ENCODE measurements around the gene ARPC2. TPM values are rescaled to one million over a fixed set of nuclear protein-coding genes. Genes with fewer than 3 reads are reported as not detected.

The ARPC2 gene
- total and polyA plus RNA-seq, 2 experiments from 2014 or later, result 312 to 436 TPM

GRCh38 chr2:218281449-218281848, 64.5 kb downstream of the ARPC2 start:
- H3K4me1 ChIP-seq (ENCODE audit: insufficient read depth), result peaks cover 40% of the 10 kb centered on the region
- peak overlapping the region; percentile 1 for H3K27ac ChIP-seq
- H3K9me3 ChIP-seq (ENCODE audit: low read depth), result no peaks in the 10 kb centered on the region
- no peak overlapping the region for H3K4me2 ChIP-seq
- peaks cover 66% of the 10 kb centered on the region for H3K79me2 ChIP-seq
- 79% methylated on average over 3 of the region's 3 CpGs for WGBS (ENCODE audit: low lambda C conversion rate, missing lambda C conversion rate)
- no peaks in the 10 kb centered on the region for H3K27me3 ChIP-seq
- H3K4me3 ChIP-seq, result no peak overlapping the region
- DNase-seq (ENCODE audit: low spot score), result no peak
- H3K9me2 ChIP-seq (replicated peaks; ENCODE audit: insufficient read depth), result no peaks in the 10 kb centered on the region
- H3K36me3 ChIP-seq (replicated peaks; ENCODE audit: insufficient read depth, low read depth), result no peaks in the 10 kb centered on the region
- no peak overlapping the region for H2AFZ ChIP-seq
- peaks cover 46% of the 10 kb centered on the region for H4K20me1 ChIP-seq (ENCODE audit: insufficient read depth, poor library complexity, severe bottlenecking)
- TF ChIP-seq EZH2phosphoT487 (IDR thresholded peaks at IDR 0.05; ENCODE audit: low read depth, severe bottlenecking, unreplicated experiment), result no peak
- no peak for TF ChIP-seq EZH2 (IDR thresholded peaks at IDR 0.05; ENCODE audit: borderline replicate concordance)
- no peak for TF ChIP-seq CTCF (IDR thresholded peaks at IDR 0.05; ENCODE audit: poor library complexity)

GRCh38 chr2:218282173-218282991, 65.4 kb downstream of the ARPC2 start:
- Histone ChIP-seq H3K27me3 (no peaks in the 10 kb centered on the region), H3K4me2 (no peak overlapping the region), H3K27ac (peak overlapping the region; percentile 93), H3K36me3 (replicated peaks; ENCODE audit: insufficient read depth, low read depth) (no peaks in the 10 kb centered on the region), H2AFZ (no peak overlapping the region), H3K4me3 (no peak overlapping the region), H3K9me3 (ENCODE audit: low read depth) (no peaks in the 10 kb centered on the region), H3K79me2 (peaks cover 66% of the 10 kb centered on the region), H4K20me1 (ENCODE audit: insufficient read depth, poor library complexity, severe bottlenecking) (peaks cover 46% of the 10 kb centered on the region), H3K9me2 (replicated peaks; ENCODE audit: insufficient read depth) (no peaks in the 10 kb centered on the region), H3K4me1 (ENCODE audit: insufficient read depth) (peaks cover 43% of the 10 kb centered on the region)
- DNase-seq (ENCODE audit: low spot score), result peak; percentile 54
- TF ChIP-seq EZH2 (IDR thresholded peaks at IDR 0.05; ENCODE audit: borderline replicate concordance) (no peak), EZH2phosphoT487 (IDR thresholded peaks at IDR 0.05; ENCODE audit: low read depth, severe bottlenecking, unreplicated experiment) (no peak)
- WGBS (ENCODE audit: low lambda C conversion rate, missing lambda C conversion rate), result 72% methylated on average over 13 of the region's 17 CpGs

- Histone ChIP-seq H3K27ac (peak overlapping the region; percentile 93), H3K4me2 (peak overlapping the region; percentile 82), H3K9me3 (ENCODE audit: low read depth) (no peaks in the 10 kb centered on the region), H3K9me2 (replicated peaks; ENCODE audit: insufficient read depth) (no peaks in the 10 kb centered on the region), H3K27me3 (no peaks in the 10 kb centered on the region), H3K79me2 (peaks cover 84% of the 10 kb centered on the region), H4K20me1 (ENCODE audit: insufficient read depth, poor library complexity, severe bottlenecking) (peaks cover 41% of the 10 kb centered on the region), H3K36me3 (replicated peaks; ENCODE audit: insufficient read depth, low read depth) (no peaks in the 10 kb centered on the region), H3K4me3 (no peak overlapping the region), H3K4me1 (ENCODE audit: insufficient read depth) (peaks cover 61% of the 10 kb centered on the region), H2AFZ (no peak overlapping the region)
- TF ChIP-seq EZH2phosphoT487 (IDR thresholded peaks at IDR 0.05; ENCODE audit: low read depth, severe bottlenecking, unreplicated experiment) (no peak), CTCF (IDR thresholded peaks at IDR 0.05; ENCODE audit: poor library complexity) (no peak), EZH2 (IDR thresholded peaks at IDR 0.05; ENCODE audit: borderline replicate concordance) (no peak)
- 59% methylated on average over 16 of the region's 16 CpGs for WGBS (ENCODE audit: low lambda C conversion rate, missing lambda C conversion rate)
- peak; percentile 83 for DNase-seq (ENCODE audit: low spot score)
Observed at GRCh38 chr2:218284106-218284811, 67.3 kb downstream of the ARPC2 start.

GRCh38 chr2:218285604-218286003, 68.6 kb downstream of the ARPC2 start:
- Histone ChIP-seq H3K4me1 (ENCODE audit: insufficient read depth) (peaks cover 73% of the 10 kb centered on the region), H3K4me3 (no peak overlapping the region), H4K20me1 (ENCODE audit: insufficient read depth, poor library complexity, severe bottlenecking) (peaks cover 39% of the 10 kb centered on the region), H3K79me2 (peaks cover 84% of the 10 kb centered on the region), H3K9me3 (ENCODE audit: low read depth) (no peaks in the 10 kb centered on the region), H3K36me3 (replicated peaks; ENCODE audit: insufficient read depth, low read depth) (no peaks in the 10 kb centered on the region), H3K27me3 (no peaks in the 10 kb centered on the region), H2AFZ (no peak overlapping the region), H3K4me2 (peak overlapping the region; percentile 82), H3K27ac (peak overlapping the region; percentile 93), H3K9me2 (replicated peaks; ENCODE audit: insufficient read depth) (no peaks in the 10 kb centered on the region)
- WGBS (ENCODE audit: low lambda C conversion rate, missing lambda C conversion rate), result 74% methylated on average over 6 of the region's 6 CpGs
- no peak for TF ChIP-seq EZH2phosphoT487 (IDR thresholded peaks at IDR 0.05; ENCODE audit: low read depth, severe bottlenecking, unreplicated experiment)
- DNase-seq (ENCODE audit: low spot score), result no peak

Measured in hepatocyte (in vitro differentiated cells).